ENCODE results near the gene TBC1D2B.

- TF ChIP-seq POLR2A (IDR thresholded peaks at IDR 0.05) (no peak), CTCF (IDR thresholded peaks at IDR 0.05) (no peak), POLR2AphosphoS5 (IDR thresholded peaks at IDR 0.05) (no peak)
These were observed 73.2 kb downstream of the TBC1D2B start for GRCh38 chr15:78004222-78004727.

Data from stomach (tissue), 4 donors.